Glutamatergic neuron (in vitro differentiated cells): Measurements from ENCODE around the gene CAMTA1. TPM values are rescaled to one million over a fixed set of nuclear protein-coding genes. Genes with fewer than 3 reads are reported as not detected.
A peak's percentile ranks its signal among the peaks of the same experiment; 100 is the strongest.

ENCODE experiments used
- DNase-seq: peaks from one replicate; pipeline ENCODE4 v3.0.0; 2022
- H3K27ac Mint-ChIP-seq: one replicate; pipeline ENCODE4 v1.8.0; 2020; ENCODE audit warnings: mild to moderate bottlenecking, mixed read lengths, inconsistent platforms; ENCODE audit not compliant: unreplicated experiment
- H3K27me3 Mint-ChIP-seq: one replicate; pipeline ENCODE4 v1.8.0; 2020; ENCODE audit warnings: mild to moderate bottlenecking, moderate library complexity, mixed read lengths, inconsistent platforms; ENCODE audit not compliant: unreplicated experiment
- H3K36me3 Mint-ChIP-seq: one replicate; pipeline ENCODE4 v1.8.0; 2020; ENCODE audit warnings: mild to moderate bottlenecking, mixed read lengths, inconsistent platforms; ENCODE audit not compliant: unreplicated experiment
- H3K4me1 Mint-ChIP-seq: one replicate; pipeline ENCODE4 v1.8.0; 2020; ENCODE audit warnings: mild to moderate bottlenecking, low read depth, mixed read lengths, inconsistent platforms; ENCODE audit not compliant: unreplicated experiment
- H3K4me3 Mint-ChIP-seq: one replicate; pipeline ENCODE4 v1.8.0; 2020; ENCODE audit warnings: mild to moderate bottlenecking, mixed read lengths, inconsistent platforms; ENCODE audit not compliant: unreplicated experiment
- H3K9me3 Mint-ChIP-seq: one replicate; pipeline ENCODE4 v1.8.0; 2020; ENCODE audit warnings: mild to moderate bottlenecking, moderate library complexity, mixed read lengths, inconsistent platforms; ENCODE audit not compliant: unreplicated experiment
- CTCF ChIP-seq: fragments of 200-600 bp; sonication (generic); IDR thresholded peaks from one replicate; pipeline ENCODE4 v1.5.0; 2021; ENCODE audit not compliant: partially characterized antibody, unreplicated experiment
- total RNA-seq: library from RNA; stranded (reverse); fragmentation: NEBNext Ultra II Directional; extraction: Animal tissue kit (Norgen Biotek cat#: 25700); gene quantifications from one replicate; pipeline ENCODE4 v1.2.1, GENCODE V29; 2021; ENCODE audit not compliant: unreplicated experiment

Gene CAMTA1
- total RNA-seq, 1 donor from 2014 or later: 77.2 TPM

DNA sequence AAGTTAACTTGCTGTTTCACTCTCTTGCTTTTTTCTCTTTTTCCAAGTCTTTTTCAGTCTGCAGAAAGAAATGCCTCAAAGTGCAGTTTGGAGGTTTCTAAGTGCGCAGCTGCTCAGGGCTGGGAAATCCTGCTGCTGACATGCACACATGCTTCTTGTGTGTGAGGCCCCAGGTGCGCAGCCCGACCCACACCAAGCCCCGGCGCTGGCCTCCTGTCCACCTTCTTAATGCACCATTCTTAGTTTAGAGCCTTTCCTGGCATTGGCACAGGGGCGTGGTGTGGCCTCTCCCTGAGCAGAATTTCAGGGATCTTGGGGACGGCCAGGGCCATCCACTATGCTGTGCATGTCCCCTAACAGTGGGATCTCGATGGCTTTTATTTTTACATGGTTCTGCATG lies 315.2 kb downstream of the CAMTA1 start:
- DNase-seq: no peak
- Mint-ChIP-seq H3K27me3 (peaks cover 9% of the 10 kb centered on the region), H3K9me3 (peaks cover 6% of the 10 kb centered on the region), H3K4me1 (peaks cover 12% of the 10 kb centered on the region), H3K27ac (peak overlapping the region; percentile 3), H3K36me3 (no peaks in the 10 kb centered on the region), H3K4me3 (no peak overlapping the region)
- no peak for TF ChIP-seq CTCF

GRCh38 chr1:7101187-7101586 lies 315.9 kb downstream of the CAMTA1 start:
- no peaks in the 10 kb centered on the region for H3K36me3 Mint-ChIP-seq
- no peak overlapping the region for H3K27ac Mint-ChIP-seq
- no peak for TF ChIP-seq CTCF
- H3K4me1 Mint-ChIP-seq: peaks cover 12% of the 10 kb centered on the region
- peaks cover 9% of the 10 kb centered on the region for H3K27me3 Mint-ChIP-seq
- H3K9me3 Mint-ChIP-seq: peaks cover 6% of the 10 kb centered on the region
- no peak for DNase-seq
- no peak overlapping the region for H3K4me3 Mint-ChIP-seq

- no peak overlapping the region for H3K4me3 Mint-ChIP-seq
- DNase-seq: no peak
- H3K27ac Mint-ChIP-seq: no peak overlapping the region
- no peak for TF ChIP-seq CTCF
- H3K4me1 Mint-ChIP-seq: peaks cover 18% of the 10 kb centered on the region
- peaks cover 12% of the 10 kb centered on the region for H3K9me3 Mint-ChIP-seq
- peaks cover 4% of the 10 kb centered on the region for H3K27me3 Mint-ChIP-seq
- no peaks in the 10 kb centered on the region for H3K36me3 Mint-ChIP-seq
Observed at GRCh38 chr1:7103361-7103782, 318.1 kb downstream of the CAMTA1 start.

DNA sequence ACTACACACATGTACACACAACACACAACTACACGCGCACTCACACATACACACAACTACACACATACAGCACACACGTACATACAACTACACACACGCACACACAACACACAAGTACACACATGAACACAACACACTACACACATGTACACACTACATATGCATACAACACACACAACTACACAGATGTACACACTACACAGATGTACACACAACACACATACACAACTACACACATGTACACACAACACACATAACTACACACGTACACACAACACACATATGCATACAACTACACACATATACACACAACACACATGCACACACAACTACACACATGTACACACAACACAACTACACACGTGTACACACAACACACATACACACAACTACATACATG lies 318.6 kb downstream of the CAMTA1 start:
- Mint-ChIP-seq H3K27me3 (peaks cover 4% of the 10 kb centered on the region), H3K4me1 (peaks cover 19% of the 10 kb centered on the region), H3K36me3 (no peaks in the 10 kb centered on the region), H3K4me3 (no peak overlapping the region), H3K9me3 (peaks cover 13% of the 10 kb centered on the region), H3K27ac (no peak overlapping the region)
- no peak for TF ChIP-seq CTCF
- no peak for DNase-seq

DNA sequence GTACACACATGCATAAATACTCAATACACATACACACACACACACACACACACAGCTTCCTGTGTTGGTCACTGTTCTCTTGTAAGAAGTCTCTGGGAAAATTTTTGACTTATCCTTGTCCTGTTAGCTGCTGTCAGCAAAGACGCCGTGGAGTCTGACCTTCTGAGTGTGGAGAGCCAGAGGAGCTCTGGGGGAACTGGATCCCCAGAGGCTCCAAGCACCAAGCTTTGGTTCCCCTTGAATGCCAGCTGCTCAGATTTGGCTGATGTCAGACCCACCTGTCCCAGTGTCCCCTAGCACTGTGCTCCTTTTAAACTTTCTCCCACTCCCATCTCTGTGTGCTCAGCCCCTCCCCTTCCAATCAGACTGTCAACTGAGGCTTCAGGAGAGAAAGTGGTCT lies 319.1 kb downstream of the CAMTA1 start:
- Mint-ChIP-seq H3K4me3 (no peak overlapping the region), H3K9me3 (peaks cover 15% of the 10 kb centered on the region), H3K27me3 (peaks cover 4% of the 10 kb centered on the region), H3K36me3 (no peaks in the 10 kb centered on the region), H3K4me1 (peaks cover 20% of the 10 kb centered on the region), H3K27ac (no peak overlapping the region)
- DNase-seq: no peak
- TF ChIP-seq CTCF: no peak
